Endodermal cell (in vitro differentiated cells): ENCODE measurements around the gene GUCD1. TPM values are rescaled to one million over a fixed set of nuclear protein-coding genes. Genes with fewer than 3 reads are reported as not detected.
A peak's percentile ranks its signal among the peaks of the same experiment; 100 is the strongest.

Experiments
- DNase-seq: peaks from one replicate; pipeline ENCODE4 v3.0.0-alpha.2; 2017
- H3K27ac ChIP-seq: 2 replicates; pipeline ENCODE4 v1.5.1; 2013; ENCODE audit warnings: mild to moderate bottlenecking, low read depth, low read length, moderate library complexity
- H3K27me3 ChIP-seq: 2 replicates; pipeline ENCODE4 v1.6.1; 2013; ENCODE audit warnings: mild to moderate bottlenecking, low read length, moderate library complexity; ENCODE audit not compliant: insufficient read depth, control insufficient read depth, poor library complexity, severe bottlenecking
- H3K36me3 ChIP-seq: 2 replicates; pipeline ENCODE4 v1.7.0; 2013; ENCODE audit warnings: mild to moderate bottlenecking, low read length, moderate library complexity; ENCODE audit not compliant: control insufficient read depth, insufficient read depth
- H3K4me1 ChIP-seq: one replicate; pipeline ENCODE4 v1.7.0; 2013; ENCODE audit warnings: low read length; ENCODE audit not compliant: control insufficient read depth, insufficient read depth
- H3K4me3 ChIP-seq: 2 replicates; pipeline ENCODE4 v1.5.1; 2013; ENCODE audit warnings: mild to moderate bottlenecking, low read length, moderate library complexity
- H3K9ac ChIP-seq: 2 replicates; pipeline ENCODE4 v1.6.1; 2013; ENCODE audit warnings: mild to moderate bottlenecking, low read length, moderate library complexity; ENCODE audit not compliant: poor library complexity, severe bottlenecking; ENCODE audit errors: extremely low read depth
- H3K9me3 ChIP-seq: 2 replicates; pipeline ENCODE4 v1.6.1; 2013; ENCODE audit warnings: mild to moderate bottlenecking, low read length, moderate library complexity; ENCODE audit not compliant: control insufficient read depth
- H3K27ac Mint-ChIP-seq: 2 replicates; pipeline ENCODE4 v1.8.0; 2020; ENCODE audit warnings: mixed read lengths
- H3K27me3 Mint-ChIP-seq: 2 replicates; pipeline ENCODE4 v1.8.0; 2021; ENCODE audit warnings: mild to moderate bottlenecking, mixed read lengths; ENCODE audit not compliant: insufficient read depth
- H3K36me3 Mint-ChIP-seq: 2 replicates; pipeline ENCODE4 v1.8.0; 2020; ENCODE audit warnings: low read depth, mixed read lengths
- H3K4me1 Mint-ChIP-seq: 2 replicates; pipeline ENCODE4 v1.8.0; 2020; ENCODE audit warnings: mixed read lengths
- H3K4me3 Mint-ChIP-seq: 2 replicates; pipeline ENCODE4 v1.8.0; 2020; ENCODE audit warnings: mild to moderate bottlenecking, moderate library complexity, mixed read lengths
- H3K9me3 Mint-ChIP-seq: 2 replicates; pipeline ENCODE4 v1.8.0; 2020; ENCODE audit warnings: mild to moderate bottlenecking, mixed read lengths
- CTCF ChIP-seq: fragments of 200-600 bp; sonication (generic); conservative IDR thresholded peaks from 2 replicates; pipeline ENCODE4 v1.5.0; 2021; ENCODE audit warnings: antibody characterized with exemption, mild to moderate bottlenecking
- WGBS, 2 experiments: methylation state at CpG; one replicate each; pipeline versions ENCODE4 v1.1.5 to v1.1.7; 2013; ENCODE audit warnings: missing lambda C conversion rate in 2 of 2, mixed read lengths in 1 of 2; ENCODE audit not compliant: insufficient coverage in 1 of 2, insufficient read length in 1 of 2; 5-methylcytosine and 5-hydroxymethylcytosine counted together
- total RNA-seq, 2 donors: library from RNA; stranded (reverse); fragmentation: NEBNext Ultra II Directional in 1 of 2; extraction: Animal tissue kit (Norgen Biotek cat#: 25700) in 1 of 2; gene quantifications; 2 replicates in 1 of 2; 3 replicates in 1 of 2; pipeline ENCODE4 v1.2.1, GENCODE V29; 2021

The GUCD1 gene
- total RNA-seq, 2 donors from 2014 or later = 64.7 to 73.6 TPM

- DNase-seq = no peak
- TF ChIP-seq CTCF = no peak
- Histone ChIP-seq H3K4me1 (no peaks in the 10 kb centered on the region), H3K27ac (no peak overlapping the region), H3K4me3 (no peak overlapping the region), H3K9ac (no peak overlapping the region), H3K27me3 (no peaks in the 10 kb centered on the region), H3K36me3 (peaks cover 16% of the 10 kb centered on the region), H3K9me3 (no peaks in the 10 kb centered on the region)
- Mint-ChIP-seq H3K36me3 (peaks cover 14% of the 10 kb centered on the region), H3K27me3 (no peaks in the 10 kb centered on the region), H3K9me3 (no peaks in the 10 kb centered on the region), H3K4me3 (no peak overlapping the region), H3K27ac (no peak overlapping the region), H3K4me1 (peaks cover 12% of the 10 kb centered on the region)
- 80% methylated on average over 1 of the region's 1 CpG; no CpG with 5 or more reads in 1 of the 2 experiments for WGBS, 2 experiments
Measured at GRCh38 chr22:24579258-24579601, 24.3 kb upstream of the GUCD1 start.

- TF ChIP-seq CTCF = no peak
- no peaks in the 10 kb centered on the region for H3K9me3 Mint-ChIP-seq
- peaks cover 12% of the 10 kb centered on the region for H3K4me1 Mint-ChIP-seq
- H3K36me3 Mint-ChIP-seq = peaks cover 17% of the 10 kb centered on the region
- H3K4me1 ChIP-seq = no peaks in the 10 kb centered on the region
- no peak overlapping the region for H3K27ac ChIP-seq
- H3K9me3 ChIP-seq = no peaks in the 10 kb centered on the region
- no peak overlapping the region for H3K9ac ChIP-seq
- peaks cover 22% of the 10 kb centered on the region for H3K36me3 ChIP-seq
- peak overlapping the region; percentile 80 for H3K27ac Mint-ChIP-seq
- no peak overlapping the region for H3K4me3 ChIP-seq
- H3K4me3 Mint-ChIP-seq = no peak overlapping the region
- H3K27me3 Mint-ChIP-seq = no peaks in the 10 kb centered on the region
- WGBS, 2 experiments = 89 to 96% methylated on average over 6 to 8 of the region's 8 CpGs
- no peak for DNase-seq
- H3K27me3 ChIP-seq = no peaks in the 10 kb centered on the region
Measured at GRCh38 chr22:24578355-24579257, 23.7 kb upstream of the GUCD1 start.

GRCh38 chr22:24576778-24577177 lies 21.8 kb upstream of the GUCD1 start:
- no peak overlapping the region for H3K9ac ChIP-seq
- H3K4me3 Mint-ChIP-seq = no peak overlapping the region
- H3K9me3 ChIP-seq = no peaks in the 10 kb centered on the region
- H3K4me1 Mint-ChIP-seq = peaks cover 12% of the 10 kb centered on the region
- TF ChIP-seq CTCF = no peak
- DNase-seq = no peak
- H3K4me3 ChIP-seq = no peak overlapping the region
- no peaks in the 10 kb centered on the region for H3K27me3 Mint-ChIP-seq
- H3K9me3 Mint-ChIP-seq = no peaks in the 10 kb centered on the region
- peaks cover 39% of the 10 kb centered on the region for H3K36me3 ChIP-seq
- H3K27me3 ChIP-seq = no peaks in the 10 kb centered on the region
- 95 to 100% methylated on average over 1 of the region's 1 CpG for WGBS, 2 experiments
- H3K27ac ChIP-seq = no peak overlapping the region
- H3K36me3 Mint-ChIP-seq = peaks cover 34% of the 10 kb centered on the region
- no peaks in the 10 kb centered on the region for H3K4me1 ChIP-seq
- no peak overlapping the region for H3K27ac Mint-ChIP-seq
